ENCODE data around the gene WNK2. TPM values are rescaled to one million over a fixed set of nuclear protein-coding genes. Genes with fewer than 3 reads are reported as not detected.

Gene WNK2
- total RNA-seq, 2 experiments from 2014 or later: 3.3 to 4.6 TPM

GRCh38 chr9:93205896-93206575, 22.1 kb downstream of the WNK2 start:
- CTCF ChIA-PET: no interaction called here
- Mint-ChIP-seq H3K4me1 (no peaks in the 10 kb centered on the region), H3K27ac (no peak overlapping the region), H3K36me3 (ENCODE audit: low read depth) (no peaks in the 10 kb centered on the region), H3K9me3 (ENCODE audit: low read depth) (peaks cover 2% of the 10 kb centered on the region), H3K4me3 (no peak overlapping the region), H3K27me3 (no peaks in the 10 kb centered on the region)
- intact Hi-C loops (cut with DNase I, micrococcal nuclease): no loop called here
- POLR2A ChIA-PET: no interaction called here
- no peak for DNase-seq
- ATAC-seq: no peak

GRCh38 chr9:93206576-93207155, 22.7 kb downstream of the WNK2 start:
- Mint-ChIP-seq H3K4me1 (no peaks in the 10 kb centered on the region), H3K27ac (no peak overlapping the region), H3K27me3 (no peaks in the 10 kb centered on the region), H3K4me3 (no peak overlapping the region), H3K36me3 (ENCODE audit: low read depth) (no peaks in the 10 kb centered on the region), H3K9me3 (ENCODE audit: low read depth) (peaks cover 2% of the 10 kb centered on the region)
- no peak for ATAC-seq
- POLR2A ChIA-PET: no interaction called here
- CTCF ChIA-PET: no interaction called here
- no peak for DNase-seq
- intact Hi-C loops (cut with DNase I, micrococcal nuclease): no loop called here

DNA sequence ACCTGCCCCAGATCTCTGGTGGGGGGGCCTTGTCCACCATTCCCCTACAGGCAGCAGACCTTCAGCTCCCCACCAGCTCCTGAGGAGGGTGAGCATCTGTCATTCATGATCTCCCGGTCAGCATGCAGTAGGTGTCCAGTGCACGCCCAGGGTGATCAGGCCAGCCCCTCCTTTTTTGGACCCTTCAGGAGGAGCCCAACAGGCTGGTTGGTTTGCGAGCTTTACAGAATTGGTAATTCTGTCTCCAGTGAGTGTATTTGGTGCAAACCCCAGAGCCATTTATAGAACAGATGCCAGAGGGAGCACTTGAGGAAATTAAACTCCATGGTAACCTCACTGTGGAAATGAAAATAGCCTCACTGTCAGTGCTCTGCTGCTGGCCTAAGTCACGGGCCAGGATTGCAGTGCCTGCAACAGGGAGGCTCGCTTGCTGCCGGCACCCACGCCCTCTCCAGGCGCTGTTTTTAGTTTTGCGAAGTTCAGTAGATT, 23.4 kb downstream of the WNK2 start:
- H3K27ac Mint-ChIP-seq: no peak overlapping the region

GRCh38 chr9:93207860-93208734, 24.2 kb downstream of the WNK2 start:
- Mint-ChIP-seq H3K36me3 (ENCODE audit: low read depth) (no peaks in the 10 kb centered on the region), H3K27ac (no peak overlapping the region), H3K27me3 (no peaks in the 10 kb centered on the region), H3K4me3 (no peak overlapping the region), H3K4me1 (no peaks in the 10 kb centered on the region), H3K9me3 (ENCODE audit: low read depth) (peaks cover 2% of the 10 kb centered on the region)
- ChIA-PET CTCF (no interaction called here), POLR2A (no interaction called here)
- ATAC-seq (no peak), DNase-seq (no peak)
- intact Hi-C loops (cut with DNase I, micrococcal nuclease): no loop called here

More for the DNA sequence above, 23.4 kb downstream of the WNK2 start:
- Mint-ChIP-seq H3K9me3 (ENCODE audit: low read depth) (peaks cover 2% of the 10 kb centered on the region), H3K27me3 (no peaks in the 10 kb centered on the region), H3K4me3 (no peak overlapping the region), H3K4me1 (no peaks in the 10 kb centered on the region), H3K36me3 (ENCODE audit: low read depth) (no peaks in the 10 kb centered on the region)
- ATAC-seq (no peak), DNase-seq (no peak)
- POLR2A ChIA-PET: no interaction called here
- CTCF ChIA-PET: no interaction called here
- intact Hi-C loops (cut with DNase I, micrococcal nuclease): no loop called here

GRCh38 chr9:93209097-93209496, 25.2 kb downstream of the WNK2 start:
- intact Hi-C loops (cut with DNase I, micrococcal nuclease): no loop called here
- H3K4me3 Mint-ChIP-seq: no peak overlapping the region
- no peaks in the 10 kb centered on the region for H3K4me1 Mint-ChIP-seq
- POLR2A ChIA-PET: interaction anchor here (0.7 kb wide), 1 partner anchor 10 kb away, joined by 3 read pairs; no protein-coding TSS in a partner anchor
- H3K36me3 Mint-ChIP-seq (ENCODE audit: low read depth): no peaks in the 10 kb centered on the region
- H3K27ac Mint-ChIP-seq: no peak overlapping the region
- H3K9me3 Mint-ChIP-seq (ENCODE audit: low read depth): peaks cover 2% of the 10 kb centered on the region
- ATAC-seq (no peak), DNase-seq (no peak)
- H3K27me3 Mint-ChIP-seq: no peaks in the 10 kb centered on the region
- CTCF ChIA-PET: no interaction called here

DNA sequence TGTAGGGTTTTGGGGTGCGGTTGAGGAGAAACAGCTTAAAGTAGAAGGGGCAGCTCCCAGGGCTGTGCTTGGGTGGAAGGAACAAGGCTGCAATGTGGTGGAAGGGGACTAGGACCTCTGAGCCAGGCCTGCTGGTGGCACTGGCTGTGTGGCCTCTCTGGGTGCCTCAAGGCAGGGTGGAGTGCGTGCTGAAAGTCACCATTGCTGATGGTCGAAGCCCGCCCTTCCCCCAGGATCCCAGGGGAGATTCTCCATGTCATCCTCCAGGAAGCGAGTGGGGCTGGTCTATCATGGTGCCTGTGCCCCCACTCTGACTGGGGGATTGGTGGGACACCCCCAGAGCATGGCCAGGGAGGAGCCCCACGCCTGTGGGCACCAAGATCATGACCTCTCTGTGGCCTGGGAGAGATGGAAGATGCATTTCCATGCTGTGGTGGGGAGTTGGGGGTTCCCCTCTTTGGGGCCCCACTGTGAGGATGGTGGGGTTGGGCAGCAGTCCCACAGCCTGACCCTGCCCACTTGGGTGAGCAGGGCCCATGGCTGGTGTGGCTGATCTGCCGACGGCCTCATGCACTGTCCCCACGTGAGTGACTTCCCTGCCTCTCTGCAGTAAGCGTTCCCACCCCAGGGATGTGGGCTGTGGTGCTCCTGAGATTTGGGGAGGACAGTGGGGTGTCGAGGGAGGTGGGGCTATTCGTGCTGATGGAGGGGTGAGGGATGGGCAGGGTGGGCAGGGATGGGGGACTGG, 25.8 kb downstream of the WNK2 start:
- CTCF ChIA-PET: no interaction called here
- no peaks in the 10 kb centered on the region for H3K4me1 Mint-ChIP-seq
- H3K4me3 Mint-ChIP-seq: no peak overlapping the region
- H3K9me3 Mint-ChIP-seq (ENCODE audit: low read depth): peaks cover 2% of the 10 kb centered on the region
- ATAC-seq: no peak
- H3K36me3 Mint-ChIP-seq (ENCODE audit: low read depth): no peaks in the 10 kb centered on the region
- no peak for DNase-seq
- POLR2A ChIA-PET: interaction anchor here (0.7 kb wide), 1 partner anchor 9 kb away, joined by 3 read pairs; no protein-coding TSS in a partner anchor
- intact Hi-C loops (cut with DNase I, micrococcal nuclease): no loop called here
- no peaks in the 10 kb centered on the region for H3K27me3 Mint-ChIP-seq
- no peak overlapping the region for H3K27ac Mint-ChIP-seq

GRCh38 chr9:93210324-93210973, 26.5 kb downstream of the WNK2 start:
- H3K9me3 Mint-ChIP-seq (ENCODE audit: low read depth): peaks cover 2% of the 10 kb centered on the region
- CTCF ChIA-PET: no interaction called here
- H3K4me1 Mint-ChIP-seq: no peaks in the 10 kb centered on the region
- POLR2A ChIA-PET: no interaction called here
- intact Hi-C loops (cut with DNase I, micrococcal nuclease): no loop called here
- no peak for DNase-seq
- no peak overlapping the region for H3K4me3 Mint-ChIP-seq
- no peaks in the 10 kb centered on the region for H3K27me3 Mint-ChIP-seq
- no peaks in the 10 kb centered on the region for H3K36me3 Mint-ChIP-seq (ENCODE audit: low read depth)
- no peak for ATAC-seq
- H3K27ac Mint-ChIP-seq: no peak overlapping the region

DNA sequence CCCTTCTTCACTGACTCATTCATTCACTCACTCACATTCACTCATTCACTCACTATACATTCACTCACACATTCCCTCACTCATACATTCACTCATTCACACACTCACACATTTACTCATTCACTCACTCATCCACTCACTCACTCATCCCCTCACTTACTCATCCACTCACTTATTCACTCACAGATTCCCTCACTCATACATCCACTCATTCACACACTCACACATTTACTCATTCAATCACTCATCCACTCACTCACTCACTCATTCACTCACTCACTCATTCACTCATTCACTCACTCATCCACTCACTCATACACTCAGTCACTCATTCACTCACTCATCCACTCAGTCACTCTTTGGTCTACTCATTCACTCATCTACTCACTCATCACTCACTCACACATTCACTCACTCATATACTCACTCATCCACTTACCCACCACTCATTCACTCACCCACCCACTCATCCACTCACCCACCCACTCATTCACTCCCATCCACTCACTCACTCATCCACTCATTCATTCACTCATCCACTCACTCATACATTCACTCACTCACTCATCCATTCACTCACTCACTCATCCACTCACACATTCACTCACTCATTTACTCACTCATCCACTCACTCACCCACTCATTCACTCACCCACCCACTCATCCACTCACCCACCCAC, 27.2 kb downstream of the WNK2 start:
- no peak overlapping the region for H3K4me3 Mint-ChIP-seq
- no peaks in the 10 kb centered on the region for H3K4me1 Mint-ChIP-seq
- H3K36me3 Mint-ChIP-seq (ENCODE audit: low read depth): peaks cover 2% of the 10 kb centered on the region
- CTCF ChIA-PET: no interaction called here
- no peaks in the 10 kb centered on the region for H3K27me3 Mint-ChIP-seq
- ATAC-seq (peak; percentile 76), DNase-seq (no peak)
- POLR2A ChIA-PET: no interaction called here
- intact Hi-C loops (cut with DNase I, micrococcal nuclease): no loop called here
- H3K27ac Mint-ChIP-seq: no peak overlapping the region
- H3K9me3 Mint-ChIP-seq (ENCODE audit: low read depth): peaks cover 4% of the 10 kb centered on the region

DNA sequence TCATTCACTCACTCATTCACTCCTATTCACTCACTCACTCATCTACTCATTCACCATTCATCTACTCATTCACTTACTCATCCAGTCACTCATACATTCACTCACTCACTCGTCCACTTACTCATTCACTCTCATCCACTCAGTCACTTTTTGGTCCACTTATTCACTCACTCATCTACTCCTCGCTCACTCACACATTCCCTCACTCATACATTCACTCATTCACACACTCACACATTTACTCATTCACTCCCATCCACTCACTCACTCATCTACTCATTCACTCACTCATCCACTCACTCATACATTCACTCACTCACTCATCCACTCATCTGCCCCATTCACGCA, 27.7 kb downstream of the WNK2 start:
- H3K27me3 Mint-ChIP-seq: no peaks in the 10 kb centered on the region
- ATAC-seq: peak; percentile 47
- intact Hi-C loops (cut with DNase I, micrococcal nuclease): no loop called here
- no peaks in the 10 kb centered on the region for H3K4me1 Mint-ChIP-seq
- H3K4me3 Mint-ChIP-seq: no peak overlapping the region
- no peak for DNase-seq
- ChIA-PET POLR2A (no interaction called here), CTCF (no interaction called here)
- H3K27ac Mint-ChIP-seq: no peak overlapping the region
- H3K36me3 Mint-ChIP-seq (ENCODE audit: low read depth): peaks cover 2% of the 10 kb centered on the region
- peaks cover 4% of the 10 kb centered on the region for H3K9me3 Mint-ChIP-seq (ENCODE audit: low read depth)

- Mint-ChIP-seq H3K36me3 (ENCODE audit: low read depth) (peaks cover 2% of the 10 kb centered on the region), H3K27me3 (no peaks in the 10 kb centered on the region), H3K9me3 (ENCODE audit: low read depth) (peaks cover 4% of the 10 kb centered on the region), H3K27ac (no peak overlapping the region), H3K4me3 (no peak overlapping the region), H3K4me1 (no peaks in the 10 kb centered on the region)
- DNase-seq: no peak
- CTCF ChIA-PET: no interaction called here
- POLR2A ChIA-PET: interaction anchor here (0.6 kb wide), 1 partner anchor 211 kb away, joined by 3 read pairs; no protein-coding TSS in a partner anchor
- no peak for ATAC-seq
- intact Hi-C loops (cut with DNase I, micrococcal nuclease): no loop called here
These were observed 28.5 kb downstream of the WNK2 start for GRCh38 chr9:93212409-93212808.

DNA sequence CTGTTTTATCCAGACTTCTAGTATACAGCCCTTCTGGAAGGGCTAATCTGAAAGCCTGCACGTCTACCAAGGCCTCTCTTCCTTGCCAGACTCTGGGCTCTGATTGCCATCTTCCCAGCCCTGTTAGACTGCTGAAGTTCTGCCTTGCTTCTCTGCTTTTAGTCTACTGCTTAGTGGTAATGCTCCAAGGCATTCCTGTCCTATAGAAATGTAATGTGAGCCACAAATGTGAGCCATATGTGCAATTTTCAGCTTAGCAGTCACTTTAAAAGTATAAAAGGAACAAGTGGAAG, 32.1 kb downstream of the WNK2 start:
- no peak overlapping the region for H3K27ac Mint-ChIP-seq
- CTCF ChIA-PET: no interaction called here
- H3K4me3 Mint-ChIP-seq: no peak overlapping the region
- POLR2A ChIA-PET: no interaction called here
- peaks cover 2% of the 10 kb centered on the region for H3K36me3 Mint-ChIP-seq (ENCODE audit: low read depth)
- no peaks in the 10 kb centered on the region for H3K4me1 Mint-ChIP-seq
- ATAC-seq (no peak), DNase-seq (no peak)
- intact Hi-C loops (cut with DNase I, micrococcal nuclease): no loop called here
- peaks cover 2% of the 10 kb centered on the region for H3K9me3 Mint-ChIP-seq (ENCODE audit: low read depth)
- H3K27me3 Mint-ChIP-seq: no peaks in the 10 kb centered on the region
